ENCODE results near the gene SHH. TPM values are rescaled to one million over a fixed set of nuclear protein-coding genes. Genes with fewer than 3 reads are reported as not detected.

Gene SHH
- total and polyA plus RNA-seq, 2 of the 13 experiments (the other 11 are each of a cell fraction or from before 2014, with no cell fraction given), result 1.9 to 3.4 TPM

- TF ChIP-seq USF2 (IDR thresholded peaks at IDR 0.05; ENCODE audit: low read depth, low read length) (0 out of 2 replicates have a peak, but pooled peaks have one; percentile 41), USF2 (CRISPR knock-in tag; IDR thresholded peaks at IDR 0.05; ENCODE audit: borderline replicate concordance) (peak; percentile 73; the same call in 1 of the 2 replicates), GMEB1 (CRISPR knock-in tag; IDR thresholded peaks at IDR 0.05; ENCODE audit: borderline replicate concordance) (no peak), SIN3A (IDR thresholded peaks at IDR 0.05; ENCODE audit: borderline replicate concordance, low read depth, low read length) (no peak), TAF1 (CRISPR knock-in tag; IDR thresholded peaks at IDR 0.05) (peak; percentile 24; the same call in 1 of the 2 replicates), TEAD3 (CRISPR knock-in tag; optimal IDR thresholded peaks at IDR 0.05; ENCODE audit: borderline replicate concordance) (peak; percentile 89), MAFG (CRISPR knock-in tag; IDR thresholded peaks at IDR 0.05) (no peak), ZFP82 (CRISPR knock-in tag; IDR thresholded peaks at IDR 0.05; ENCODE audit: borderline replicate concordance) (no peak), RFXAP (CRISPR knock-in tag; IDR thresholded peaks at IDR 0.05; ENCODE audit: borderline replicate concordance) (no peak), ZFP36L2 (CRISPR knock-in tag; IDR thresholded peaks at IDR 0.05) (no peak), KLF16 (CRISPR knock-in tag; IDR thresholded peaks at IDR 0.05) (0 out of 4 replicates have a peak, but pooled peaks of 1 of the 2 experiments have one; percentile 20), GZF1 (CRISPR knock-in tag; IDR thresholded peaks at IDR 0.05) (no peak), ZNF451 (CRISPR knock-in tag; IDR thresholded peaks at IDR 0.05) (no peak; the same call in 1 of the 2 replicates), SOX5 (CRISPR knock-in tag; IDR thresholded peaks at IDR 0.05; ENCODE audit: borderline replicate concordance) (peak; percentile 38; the same call in 1 of the 2 replicates)
- TF ChIP-seq, protein P1, sequence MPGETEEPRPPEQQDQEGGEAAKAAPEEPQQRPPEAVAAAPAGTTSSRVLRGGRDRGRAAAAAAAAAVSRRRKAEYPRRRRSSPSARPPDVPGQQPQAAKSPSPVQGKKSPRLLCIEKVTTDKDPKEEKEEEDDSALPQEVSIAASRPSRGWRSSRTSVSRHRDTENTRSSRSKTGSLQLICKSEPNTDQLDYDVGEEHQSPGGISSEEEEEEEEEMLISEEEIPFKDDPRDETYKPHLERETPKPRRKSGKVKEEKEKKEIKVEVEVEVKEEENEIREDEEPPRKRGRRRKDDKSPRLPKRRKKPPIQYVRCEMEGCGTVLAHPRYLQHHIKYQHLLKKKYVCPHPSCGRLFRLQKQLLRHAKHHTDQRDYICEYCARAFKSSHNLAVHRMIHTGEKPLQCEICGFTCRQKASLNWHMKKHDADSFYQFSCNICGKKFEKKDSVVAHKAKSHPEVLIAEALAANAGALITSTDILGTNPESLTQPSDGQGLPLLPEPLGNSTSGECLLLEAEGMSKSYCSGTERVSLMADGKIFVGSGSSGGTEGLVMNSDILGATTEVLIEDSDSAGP (CRISPR knock-in tag; IDR thresholded peaks at IDR 0.05; ENCODE audit: borderline replicate concordance), result peak; percentile 56
- TF ChIP-seq, protein P2, sequence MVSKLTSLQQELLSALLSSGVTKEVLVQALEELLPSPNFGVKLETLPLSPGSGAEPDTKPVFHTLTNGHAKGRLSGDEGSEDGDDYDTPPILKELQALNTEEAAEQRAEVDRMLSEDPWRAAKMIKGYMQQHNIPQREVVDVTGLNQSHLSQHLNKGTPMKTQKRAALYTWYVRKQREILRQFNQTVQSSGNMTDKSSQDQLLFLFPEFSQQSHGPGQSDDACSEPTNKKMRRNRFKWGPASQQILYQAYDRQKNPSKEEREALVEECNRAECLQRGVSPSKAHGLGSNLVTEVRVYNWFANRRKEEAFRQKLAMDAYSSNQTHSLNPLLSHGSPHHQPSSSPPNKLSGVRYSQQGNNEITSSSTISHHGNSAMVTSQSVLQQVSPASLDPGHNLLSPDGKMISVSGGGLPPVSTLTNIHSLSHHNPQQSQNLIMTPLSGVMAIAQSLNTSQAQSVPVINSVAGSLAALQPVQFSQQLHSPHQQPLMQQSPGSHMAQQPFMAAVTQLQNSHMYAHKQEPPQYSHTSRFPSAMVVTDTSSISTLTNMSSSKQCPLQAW (CRISPR knock-in tag; IDR thresholded peaks at IDR 0.05), result peak; percentile 64; the same call in 1 of the 2 replicates
Measured at GRCh38 chr7:155800741-155801267, 11.5 kb downstream of the SHH start (continued).

All from HepG2 (cell line).